CD14-positive monocyte (primary cell): ENCODE results near the gene ZNF70. TPM values are rescaled to one million over a fixed set of nuclear protein-coding genes. Genes with fewer than 3 reads are reported as not detected.

Source experiments
- DNase-seq, 3 donors: peaks; one replicate each; pipeline ENCODE4 v3.0.0-alpha.2; 2011 to 2022
- H2AFZ ChIP-seq: 2 replicates; pipeline ENCODE4 v1.6.0; 2012; ENCODE audit warnings: mild to moderate bottlenecking, low read depth, low read length, inconsistent platforms; ENCODE audit not compliant: insufficient read depth, poor library complexity, severe bottlenecking
- H3K27ac ChIP-seq, 2 donors: 1 replicate in 1 of 2; 2 replicates in 1 of 2; pipeline ENCODE4 v1.5.1; 2012 to 2013; ENCODE audit warnings: low read length in 2 of 2, control low read depth in 1 of 2, inconsistent platforms in 1 of 2, low read depth in 1 of 2, mild to moderate bottlenecking in 1 of 2
- H3K27me3 ChIP-seq, 2 donors: one replicate each; pipeline versions ENCODE4 v1.6.0 to v1.6.1; 2011 to 2013; ENCODE audit warnings: low read length in 2 of 2; ENCODE audit not compliant: control insufficient read depth in 2 of 2, insufficient read depth in 2 of 2
- H3K36me3 ChIP-seq, 2 donors: replicated peaks in 1 of 2; 1 replicate in 1 of 2; 2 replicates in 1 of 2; pipeline versions ENCODE4 v1.5.1 to v1.6.1; 2012 to 2013; ENCODE audit warnings: low read length in 2 of 2, control low read depth in 1 of 2, inconsistent platforms in 1 of 2, mild to moderate bottlenecking in 1 of 2; ENCODE audit not compliant: insufficient read depth in 2 of 2, control insufficient read depth in 1 of 2
- H3K4me1 ChIP-seq, 2 donors: 1 replicate in 1 of 2; 2 replicates in 1 of 2; pipeline versions ENCODE4 v1.5.1 to v1.6.1; 2012 to 2013; ENCODE audit warnings: low read length in 2 of 2, control low read depth in 1 of 2, inconsistent platforms in 1 of 2, mild to moderate bottlenecking in 1 of 2, moderate library complexity in 1 of 2; ENCODE audit not compliant: insufficient read depth in 2 of 2, control insufficient read depth in 1 of 2
- H3K4me2 ChIP-seq: replicated peaks from 2 replicates; pipeline ENCODE3; 2012; ENCODE audit warnings: low read length, moderate library complexity, mild to moderate bottlenecking; ENCODE audit not compliant: poor library complexity, severe bottlenecking; ENCODE audit errors: extremely low read depth
- H3K4me3 ChIP-seq, 3 experiments: fragments of 200-600 bp in 1 of 3; sonication (generic) in 1 of 3; replicated peaks in 1 of 3; 1 replicate in 2 of 3; 2 replicates in 1 of 3; pipeline ENCODE4 v1.5.1; 2011 to 2013; ENCODE audit warnings: low read length in 3 of 3, mild to moderate bottlenecking in 3 of 3, control low read depth in 2 of 3, low read depth in 2 of 3, inconsistent platforms in 1 of 3, moderate library complexity in 1 of 3
- H3K79me2 ChIP-seq: 2 replicates; pipeline ENCODE4 v1.6.0; 2012; ENCODE audit warnings: mild to moderate bottlenecking, control low read depth, inconsistent platforms, low read length, moderate library complexity; ENCODE audit not compliant: insufficient read depth
- H3K9ac ChIP-seq: 2 replicates; pipeline ENCODE4 v1.6.0; 2017; ENCODE audit warnings: low read length, mild to moderate bottlenecking; ENCODE audit not compliant: insufficient read depth, poor library complexity, severe bottlenecking
- H3K9me3 ChIP-seq, 2 donors: replicated peaks in 1 of 2; 1 replicate in 1 of 2; 2 replicates in 1 of 2; pipeline versions ENCODE4 v1.5.1 to v1.6.1; 2012 to 2013; ENCODE audit warnings: low read length in 2 of 2, control low read depth in 1 of 2; ENCODE audit not compliant: control insufficient read depth in 1 of 2, insufficient read depth in 1 of 2
- H4K20me1 ChIP-seq: 2 replicates; pipeline ENCODE4 v1.6.0; 2012; ENCODE audit warnings: mild to moderate bottlenecking, low read length, control low read depth, moderate library complexity; ENCODE audit not compliant: insufficient read depth
- H3K27ac Mint-ChIP-seq, 7 donors: one replicate each; pipeline ENCODE4 v1.8.0; 2020; ENCODE audit warnings: mild to moderate bottlenecking in 7 of 7, mixed read lengths in 7 of 7, moderate library complexity in 6 of 7, inconsistent platforms in 2 of 7
- H3K27me3 Mint-ChIP-seq, 3 donors: one replicate each; pipeline ENCODE4 v1.8.0; 2021 to 2022; ENCODE audit warnings: low read depth in 3 of 3, mild to moderate bottlenecking in 3 of 3, mixed read lengths in 3 of 3, moderate library complexity in 3 of 3, inconsistent platforms in 1 of 3
- H3K36me3 Mint-ChIP-seq, 2 donors: one replicate each; pipeline ENCODE4 v1.8.0; 2020; ENCODE audit warnings: mixed read lengths in 2 of 2, inconsistent platforms in 1 of 2, mild to moderate bottlenecking in 1 of 2
- H3K4me1 Mint-ChIP-seq: one replicate; pipeline ENCODE4 v1.8.0; 2020; ENCODE audit warnings: mild to moderate bottlenecking, mixed read lengths
- H3K4me3 Mint-ChIP-seq, 2 donors: one replicate each; pipeline ENCODE4 v1.8.0; 2020; ENCODE audit warnings: mild to moderate bottlenecking in 2 of 2, mixed read lengths in 2 of 2, moderate library complexity in 1 of 2
- H3K9me3 Mint-ChIP-seq, 7 donors: one replicate each; pipeline ENCODE4 v1.8.0; 2020 to 2022; ENCODE audit warnings: mixed read lengths in 7 of 7, mild to moderate bottlenecking in 6 of 7, moderate library complexity in 6 of 7, inconsistent platforms in 2 of 7
- CTCF ChIP-seq: fragments of 200-600 bp; IDR thresholded peaks from one replicate; pipeline ENCODE4 v1.8.0; 2022; ENCODE audit warnings: antibody characterized with exemption, mild to moderate bottlenecking
- WGBS: methylation state at CpG from one replicate; pipeline ENCODE4 v1.1.5; 2013; ENCODE audit warnings: missing lambda C conversion rate; ENCODE audit not compliant: insufficient coverage; 5-methylcytosine and 5-hydroxymethylcytosine counted together
- intact Hi-C, 2 donors: fragments of 100-400 bp; cut with micrococcal nuclease; formaldehyde crosslinking; loops; one replicate each; pipeline versions ENCODE4 v1.15.0 to v1.15.1; 2023
- polyA plus RNA-seq, 3 donors: library from polyadenylated mRNA; depleted of rRNA in 1 of 3; unstranded in 2 of 3; stranded (reverse) in 1 of 3; fragments of 300-500 nt in 2 of 3; fragments of >200 nt in 1 of 3; fragmentation: Illumina TruSeq in 2 of 3; gene quantifications; 1 replicate in 2 of 3; 2 replicates in 1 of 3; pipeline ENCODE4 v1.2.3, GENCODE V29; 2012 to 2021

The ZNF70 gene
- polyA plus RNA-seq, 3 donors: 0.04 to 0.85 (median 0.09) TPM

- peaks cover 41% of the 10 kb centered on the region for H3K4me1 Mint-ChIP-seq
- H2AFZ ChIP-seq: no peak overlapping the region
- peaks cover 73 to 78% of the 10 kb centered on the region in 2 donors for H3K36me3 Mint-ChIP-seq
- DNase-seq: peak; percentile 22 to 35 (median 32)
- no peak overlapping the region for H3K9ac ChIP-seq
- intact Hi-C loops: no loop called here
- H3K4me2 ChIP-seq: no peak overlapping the region
- H3K9me3 ChIP-seq: no peaks in the 10 kb centered on the region
- WGBS: 30% methylated on average over 2 of the region's 4 CpGs
- peaks cover 57 to 75% of the 10 kb centered on the region in 2 donors for H3K36me3 ChIP-seq
- H3K79me2 ChIP-seq: peaks cover 28% of the 10 kb centered on the region
- H3K9me3 Mint-ChIP-seq: no peaks in the 10 kb centered on the region
- H3K4me3 Mint-ChIP-seq: no peak overlapping the region
- H3K4me3 ChIP-seq: no peak overlapping the region
- H3K27me3 Mint-ChIP-seq: no peaks in the 10 kb centered on the region
- no peak for TF ChIP-seq CTCF
- H3K27me3 ChIP-seq: no peaks in the 10 kb centered on the region
- H3K4me1 ChIP-seq: peaks cover 40 to 41% of the 10 kb centered on the region in 2 donors
- H4K20me1 ChIP-seq: peaks cover 8% of the 10 kb centered on the region
- peak overlapping the region in 6 of 7 donors; percentile 65 to 98 (median 92) for H3K27ac Mint-ChIP-seq
- H3K27ac ChIP-seq: peak overlapping the region; percentile 4 to 90
Observed at GRCh38 chr22:23698094-23698493, 52.8 kb downstream of the ZNF70 start.

- H3K27me3 Mint-ChIP-seq: no peaks in the 10 kb centered on the region
- H3K27me3 ChIP-seq: no peaks in the 10 kb centered on the region
- intact Hi-C loops: no loop called here
- H3K36me3 Mint-ChIP-seq: peaks cover 72 to 77% of the 10 kb centered on the region in 2 donors
- TF ChIP-seq CTCF: no peak
- H3K4me2 ChIP-seq: no peak overlapping the region
- H3K36me3 ChIP-seq: peaks cover 56 to 75% of the 10 kb centered on the region in 2 donors
- no peak overlapping the region for H2AFZ ChIP-seq
- H4K20me1 ChIP-seq: peaks cover 6% of the 10 kb centered on the region
- peak overlapping the region; percentile 67 for H3K9ac ChIP-seq
- no peak for DNase-seq
- 90% methylated on average over 4 of the region's 11 CpGs for WGBS
- H3K27ac ChIP-seq: peak overlapping the region; percentile 78 to 90
- no peaks in the 10 kb centered on the region for H3K9me3 ChIP-seq
- peak overlapping the region in 1 of 3 experiments; percentile 45 for H3K4me3 ChIP-seq
- peaks cover 40 to 41% of the 10 kb centered on the region in 2 donors for H3K4me1 ChIP-seq
- H3K27ac Mint-ChIP-seq: peak overlapping the region; percentile 95 to 98 (median 97)
- peak overlapping the region in 1 of 2 donors; percentile 87 for H3K4me3 Mint-ChIP-seq
- H3K9me3 Mint-ChIP-seq: no peaks in the 10 kb centered on the region
- peaks cover 41% of the 10 kb centered on the region for H3K4me1 Mint-ChIP-seq
- peaks cover 23% of the 10 kb centered on the region for H3K79me2 ChIP-seq
Observed at GRCh38 chr22:23697031-23697970, 53.6 kb downstream of the ZNF70 start.
